Measurements from ENCODE around the gene ERCC6L2. TPM values are rescaled to one million over a fixed set of nuclear protein-coding genes. Genes with fewer than 3 reads are reported as not detected.

Gene ERCC6L2
- total and polyA plus RNA-seq, 9 of the 15 experiments (the other 6 are each of a cell fraction or from before 2014, with no cell fraction given): 7.8 to 42.8 (median 23.6) TPM

DNA sequence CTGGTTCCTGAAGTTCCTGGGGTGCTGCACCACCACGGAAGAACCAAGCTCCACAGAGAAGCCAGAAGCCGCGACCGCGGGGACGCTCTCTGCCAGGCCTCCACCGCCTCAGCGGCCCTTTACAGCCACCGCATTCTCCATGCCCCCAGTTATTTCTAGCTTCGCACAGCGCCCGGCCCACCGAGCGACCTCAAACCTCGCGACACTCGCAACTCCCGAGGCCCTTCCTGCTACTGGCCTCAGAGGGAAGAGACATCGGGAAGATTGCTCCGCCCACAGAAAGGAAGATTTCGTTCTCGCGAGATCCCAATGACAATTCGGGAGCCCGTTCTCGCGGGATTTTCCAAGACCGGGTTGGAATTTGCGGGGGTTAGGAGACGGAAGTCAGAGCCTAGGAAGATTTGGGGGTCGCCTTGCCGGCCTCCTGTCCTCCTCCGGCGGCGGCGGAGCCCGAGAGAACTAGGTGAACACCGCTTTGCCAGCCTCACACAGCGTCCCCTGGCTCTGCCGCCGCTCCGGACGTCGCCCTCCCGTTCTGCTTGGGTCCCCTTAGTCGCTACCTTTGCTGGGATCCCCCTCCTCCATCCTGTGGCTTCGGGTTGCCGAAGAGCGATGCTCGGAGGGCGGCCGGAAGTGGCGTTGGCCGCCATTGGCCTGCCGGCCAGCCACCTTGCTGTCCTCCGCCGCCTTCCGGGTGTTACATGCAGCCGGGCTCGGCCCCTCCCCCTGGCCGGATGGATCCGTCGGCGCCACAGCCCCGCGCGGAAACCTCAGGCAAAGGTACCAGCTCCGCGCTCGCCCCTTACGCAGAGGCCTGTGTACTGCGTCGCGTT is at the start of gene ERCC6L2 (continued):
- TF ChIP-seq, protein P1, sequence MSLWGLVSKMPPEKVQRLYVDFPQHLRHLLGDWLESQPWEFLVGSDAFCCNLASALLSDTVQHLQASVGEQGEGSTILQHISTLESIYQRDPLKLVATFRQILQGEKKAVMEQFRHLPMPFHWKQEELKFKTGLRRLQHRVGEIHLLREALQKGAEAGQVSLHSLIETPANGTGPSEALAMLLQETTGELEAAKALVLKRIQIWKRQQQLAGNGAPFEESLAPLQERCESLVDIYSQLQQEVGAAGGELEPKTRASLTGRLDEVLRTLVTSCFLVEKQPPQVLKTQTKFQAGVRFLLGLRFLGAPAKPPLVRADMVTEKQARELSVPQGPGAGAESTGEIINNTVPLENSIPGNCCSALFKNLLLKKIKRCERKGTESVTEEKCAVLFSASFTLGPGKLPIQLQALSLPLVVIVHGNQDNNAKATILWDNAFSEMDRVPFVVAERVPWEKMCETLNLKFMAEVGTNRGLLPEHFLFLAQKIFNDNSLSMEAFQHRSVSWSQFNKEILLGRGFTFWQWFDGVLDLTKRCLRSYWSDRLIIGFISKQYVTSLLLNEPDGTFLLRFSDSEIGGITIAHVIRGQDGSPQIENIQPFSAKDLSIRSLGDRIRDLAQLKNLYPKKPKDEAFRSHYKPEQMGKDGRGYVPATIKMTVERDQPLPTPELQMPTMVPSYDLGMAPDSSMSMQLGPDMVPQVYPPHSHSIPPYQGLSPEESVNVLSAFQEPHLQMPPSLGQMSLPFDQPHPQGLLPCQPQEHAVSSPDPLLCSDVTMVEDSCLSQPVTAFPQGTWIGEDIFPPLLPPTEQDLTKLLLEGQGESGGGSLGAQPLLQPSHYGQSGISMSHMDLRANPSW (CRISPR knock-in tag; IDR thresholded peaks at IDR 0.05): no peak
- TF ChIP-seq RBM22 (IDR thresholded peaks at IDR 0.05; ENCODE audit: low read depth, low read length, poor library complexity, severe bottlenecking): peak; percentile 89
- peak; percentile 95 for TF ChIP-seq HDAC3 (IDR thresholded peaks at IDR 0.05; ENCODE audit: borderline replicate concordance, partially characterized antibody)
- TF ChIP-seq, protein P2, sequence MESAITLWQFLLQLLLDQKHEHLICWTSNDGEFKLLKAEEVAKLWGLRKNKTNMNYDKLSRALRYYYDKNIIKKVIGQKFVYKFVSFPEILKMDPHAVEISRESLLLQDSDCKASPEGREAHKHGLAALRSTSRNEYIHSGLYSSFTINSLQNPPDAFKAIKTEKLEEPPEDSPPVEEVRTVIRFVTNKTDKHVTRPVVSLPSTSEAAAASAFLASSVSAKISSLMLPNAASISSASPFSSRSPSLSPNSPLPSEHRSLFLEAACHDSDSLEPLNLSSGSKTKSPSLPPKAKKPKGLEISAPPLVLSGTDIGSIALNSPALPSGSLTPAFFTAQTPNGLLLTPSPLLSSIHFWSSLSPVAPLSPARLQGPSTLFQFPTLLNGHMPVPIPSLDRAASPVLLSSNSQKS (CRISPR knock-in tag; IDR thresholded peaks at IDR 0.05): no peak
- TF ChIP-seq MBD2 (IDR thresholded peaks at IDR 0.05; ENCODE audit: borderline replicate concordance, low read depth): 0 out of 2 replicates have a peak, but pooled peaks have one; percentile 14
- TF ChIP-seq SMC3 (conservative IDR thresholded peaks at IDR 0.05; ENCODE audit: insufficient read depth, low read depth, low read length): no peak
- no peak for TF ChIP-seq FOXM1 (IDR thresholded peaks at IDR 0.05; ENCODE audit: low read depth)
- TF ChIP-seq FOXM1 (CRISPR knock-in tag; IDR thresholded peaks at IDR 0.05; ENCODE audit: low read depth): 0 out of 2 replicates have a peak, but pooled peaks have one; percentile 73
- TF ChIP-seq ZNF143 (CRISPR knock-in tag; IDR thresholded peaks at IDR 0.05): no peak
- TF ChIP-seq NCOA1 (IDR thresholded peaks at IDR 0.05; ENCODE audit: low read depth): peak; percentile 97
- TF ChIP-seq POU5F1 (IDR thresholded peaks at IDR 0.05; ENCODE audit: borderline replicate concordance, low read depth, low read length, partially characterized antibody): peak; percentile 45
- 0 out of 2 replicates have a peak, but pooled peaks have one; percentile 54 for TF ChIP-seq ZNF197 (CRISPR knock-in tag; IDR thresholded peaks at IDR 0.05; ENCODE audit: low read depth)
- TF ChIP-seq NFRKB (IDR thresholded peaks at IDR 0.05; ENCODE audit: low read depth): peak; percentile 98
- no peak for TF ChIP-seq PCBP2 (IDR thresholded peaks at IDR 0.05; ENCODE audit: low read depth, low read length, poor library complexity, severe bottlenecking)
- TF ChIP-seq SAFB (IDR thresholded peaks at IDR 0.05; ENCODE audit: borderline replicate concordance, low read depth, low read length): no peak
- peak; percentile 96 for TF ChIP-seq SRSF3 (IDR thresholded peaks at IDR 0.05; ENCODE audit: insufficient read depth, low read length)
- TF ChIP-seq SIN3B (IDR thresholded peaks at IDR 0.05; ENCODE audit: low read depth): peak; percentile 90
- TF ChIP-seq STAT5B (CRISPR knock-in tag; IDR thresholded peaks at IDR 0.05): no peak
- no peak for TF ChIP-seq XRCC3 (IDR thresholded peaks at IDR 0.05)
- TF ChIP-seq CHD4 (IDR thresholded peaks at IDR 0.05; ENCODE audit: insufficient read depth, insufficient replicate concordance, low read depth, low read length, poor library complexity, severe bottlenecking): no peak
- TF ChIP-seq ZNF551 (CRISPR knock-in tag; IDR thresholded peaks at IDR 0.05): no peak
- peak; percentile 73 to 89 for TF ChIP-seq MAZ (CRISPR knock-in tag; conservative IDR thresholded peaks at IDR 0.05 in 1 of 2, IDR thresholded peaks at IDR 0.05 in 1 of 2)

Data from K562 (cell line).